Measurements from ENCODE around the gene C1orf167. TPM values are rescaled to one million over a fixed set of nuclear protein-coding genes. Genes with fewer than 3 reads are reported as not detected.

The C1orf167 gene
- polyA plus RNA-seq, 1 of the 3 experiments (the other 2 are of a cell fraction), result 0.10 TPM

- H3K27me3 ChIP-seq (ENCODE audit: insufficient read depth), result no peaks in the 10 kb centered on the region
- no peaks in the 10 kb centered on the region for H3K36me3 ChIP-seq (replicated peaks in 1 of 2; ENCODE audit: control insufficient read depth in 1 of 2, insufficient read depth in 2 of 2, low read length in 1 of 2)
- no peak overlapping the region for H3K4me3 ChIP-seq (ENCODE audit: low read depth in 2 of 2, low read length in 1 of 2)
- H3K79me2 ChIP-seq (ENCODE audit: insufficient read depth), result no peaks in the 10 kb centered on the region
- 78% methylated on average over 5 of the region's 5 CpGs for WGBS (ENCODE audit: low lambda C conversion rate)
- ChIA-PET POLR2A (interaction anchor here (1.2 kb wide), 1 partner anchor 67 kb away, joined by 3 read pairs; the partner anchor contains the start of gene FBXO6), CTCF (interaction anchor here (1.3 to 2.1 kb wide), 4 partner anchors 10 to 85 kb away, joined by 3 to 6 read pairs (median 6); partner anchors contain the start of gene FBXO6)
- H3K9ac ChIP-seq, result no peak overlapping the region
- no peaks in the 10 kb centered on the region for H4K20me1 ChIP-seq (ENCODE audit: insufficient read depth)
- H2AFZ ChIP-seq (ENCODE audit: low read depth), result no peak overlapping the region
- no peak for DNase-seq
- TF ChIP-seq SMC3 (IDR thresholded peaks at IDR 0.05; ENCODE audit: low read depth, low read length) (no peak), FOXM1 (IDR thresholded peaks at IDR 0.05; ENCODE audit: low read depth) (no peak), ELF1 (IDR thresholded peaks at IDR 0.05) (no peak), FOXJ3 (CRISPR knock-in tag; IDR thresholded peaks at IDR 0.05) (no peak), USF2 (IDR thresholded peaks at IDR 0.05; ENCODE audit: borderline replicate concordance, low read depth, low read length) (no peak), EZH2phosphoT487 (IDR thresholded peaks at IDR 0.05; ENCODE audit: borderline replicate concordance, low read depth) (no peak), FOSL2 (IDR thresholded peaks at IDR 0.05; ENCODE audit: borderline replicate concordance, low read depth) (no peak), RFX5 (IDR thresholded peaks at IDR 0.05; ENCODE audit: low read length) (no peak), NRF1 (IDR thresholded peaks at IDR 0.05; ENCODE audit: low read depth, low read length) (no peak), EP300 (IDR thresholded peaks at IDR 0.05; ENCODE audit: borderline replicate concordance in 1 of 2, low read depth in 1 of 2, low read length in 1 of 2) (no peak), GATA2 (CRISPR knock-in tag; IDR thresholded peaks at IDR 0.05) (no peak), JUND (IDR thresholded peaks at IDR 0.05) (no peak), TAF1 (IDR thresholded peaks at IDR 0.05; ENCODE audit: borderline replicate concordance, low read depth, low read length) (no peak), MXI1 (IDR thresholded peaks at IDR 0.05; ENCODE audit: low read depth, low read length) (no peak), TEAD4 (IDR thresholded peaks at IDR 0.05; ENCODE audit: borderline replicate concordance, insufficient read depth) (no peak)
- TF ChIP-seq, protein P1, sequence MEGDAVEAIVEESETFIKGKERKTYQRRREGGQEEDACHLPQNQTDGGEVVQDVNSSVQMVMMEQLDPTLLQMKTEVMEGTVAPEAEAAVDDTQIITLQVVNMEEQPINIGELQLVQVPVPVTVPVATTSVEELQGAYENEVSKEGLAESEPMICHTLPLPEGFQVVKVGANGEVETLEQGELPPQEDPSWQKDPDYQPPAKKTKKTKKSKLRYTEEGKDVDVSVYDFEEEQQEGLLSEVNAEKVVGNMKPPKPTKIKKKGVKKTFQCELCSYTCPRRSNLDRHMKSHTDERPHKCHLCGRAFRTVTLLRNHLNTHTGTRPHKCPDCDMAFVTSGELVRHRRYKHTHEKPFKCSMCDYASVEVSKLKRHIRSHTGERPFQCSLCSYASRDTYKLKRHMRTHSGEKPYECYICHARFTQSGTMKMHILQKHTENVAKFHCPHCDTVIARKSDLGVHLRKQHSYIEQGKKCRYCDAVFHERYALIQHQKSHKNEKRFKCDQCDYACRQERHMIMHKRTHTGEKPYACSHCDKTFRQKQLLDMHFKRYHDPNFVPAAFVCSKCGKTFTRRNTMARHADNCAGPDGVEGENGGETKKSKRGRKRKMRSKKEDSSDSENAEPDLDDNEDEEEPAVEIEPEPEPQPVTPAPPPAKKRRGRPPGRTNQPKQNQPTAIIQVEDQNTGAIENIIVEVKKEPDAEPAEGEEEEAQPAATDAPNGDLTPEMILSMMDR (IDR thresholded peaks at IDR 0.05), result no peak
- TF ChIP-seq, protein P2, sequence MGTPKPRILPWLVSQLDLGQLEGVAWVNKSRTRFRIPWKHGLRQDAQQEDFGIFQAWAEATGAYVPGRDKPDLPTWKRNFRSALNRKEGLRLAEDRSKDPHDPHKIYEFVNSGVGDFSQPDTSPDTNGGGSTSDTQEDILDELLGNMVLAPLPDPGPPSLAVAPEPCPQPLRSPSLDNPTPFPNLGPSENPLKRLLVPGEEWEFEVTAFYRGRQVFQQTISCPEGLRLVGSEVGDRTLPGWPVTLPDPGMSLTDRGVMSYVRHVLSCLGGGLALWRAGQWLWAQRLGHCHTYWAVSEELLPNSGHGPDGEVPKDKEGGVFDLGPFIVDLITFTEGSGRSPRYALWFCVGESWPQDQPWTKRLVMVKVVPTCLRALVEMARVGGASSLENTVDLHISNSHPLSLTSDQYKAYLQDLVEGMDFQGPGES (IDR thresholded peaks at IDR 0.05; ENCODE audit: low read depth, low read length), result no peak
- TF ChIP-seq, protein P3, sequence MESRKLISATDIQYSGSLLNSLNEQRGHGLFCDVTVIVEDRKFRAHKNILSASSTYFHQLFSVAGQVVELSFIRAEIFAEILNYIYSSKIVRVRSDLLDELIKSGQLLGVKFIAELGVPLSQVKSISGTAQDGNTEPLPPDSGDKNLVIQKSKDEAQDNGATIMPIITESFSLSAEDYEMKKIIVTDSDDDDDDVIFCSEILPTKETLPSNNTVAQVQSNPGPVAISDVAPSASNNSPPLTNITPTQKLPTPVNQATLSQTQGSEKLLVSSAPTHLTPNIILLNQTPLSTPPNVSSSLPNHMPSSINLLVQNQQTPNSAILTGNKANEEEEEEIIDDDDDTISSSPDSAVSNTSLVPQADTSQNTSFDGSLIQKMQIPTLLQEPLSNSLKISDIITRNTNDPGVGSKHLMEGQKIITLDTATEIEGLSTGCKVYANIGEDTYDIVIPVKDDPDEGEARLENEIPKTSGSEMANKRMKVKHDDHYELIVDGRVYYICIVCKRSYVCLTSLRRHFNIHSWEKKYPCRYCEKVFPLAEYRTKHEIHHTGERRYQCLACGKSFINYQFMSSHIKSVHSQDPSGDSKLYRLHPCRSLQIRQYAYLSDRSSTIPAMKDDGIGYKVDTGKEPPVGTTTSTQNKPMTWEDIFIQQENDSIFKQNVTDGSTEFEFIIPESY (IDR thresholded peaks at IDR 0.05; ENCODE audit: borderline replicate concordance, low read depth), result no peak
- TF ChIP-seq, protein P4, sequence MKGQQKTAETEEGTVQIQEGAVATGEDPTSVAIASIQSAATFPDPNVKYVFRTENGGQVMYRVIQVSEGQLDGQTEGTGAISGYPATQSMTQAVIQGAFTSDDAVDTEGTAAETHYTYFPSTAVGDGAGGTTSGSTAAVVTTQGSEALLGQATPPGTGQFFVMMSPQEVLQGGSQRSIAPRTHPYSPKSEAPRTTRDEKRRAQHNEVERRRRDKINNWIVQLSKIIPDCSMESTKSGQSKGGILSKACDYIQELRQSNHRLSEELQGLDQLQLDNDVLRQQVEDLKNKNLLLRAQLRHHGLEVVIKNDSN (IDR thresholded peaks at IDR 0.05; ENCODE audit: borderline replicate concordance, low read depth), result no peak
- H3K9me3 ChIP-seq, result no peaks in the 10 kb centered on the region
- no peak overlapping the region for H3K4me2 ChIP-seq
- H3K4me1 ChIP-seq (ENCODE audit: control insufficient read depth in 1 of 2, insufficient read depth in 2 of 2, low read depth in 1 of 2, low read length in 1 of 2), result no peaks in the 10 kb centered on the region
- peaks cover 5% of the 10 kb centered on the region for H3F3A ChIP-seq (replicated peaks; ENCODE audit: insufficient read depth)
- H3K27ac ChIP-seq (ENCODE audit: low read depth in 2 of 2, low read length in 1 of 2), result no peak overlapping the region
- H3K9me2 ChIP-seq, result no peaks in the 10 kb centered on the region
Observed at GRCh38 chr1:11730429-11730891, 31.5 kb upstream of the C1orf167 start.

Data from SK-N-SH (cell line).